HG02588 (cell line): ENCODE data around the gene TAS2R8.
"Not testable (repeated sequence)": the region's sequence is repeated elsewhere in the genome, so short reads cannot be mapped to it uniquely, and the experiment has no call there.

ENCODE experiments used
- ATAC-seq: cut with Tn5 transposase; IDR thresholded peaks from one replicate; pipeline ENCODE4 v1.9.1; 2021; ENCODE audit warnings: mild to moderate bottlenecking, moderate library complexity; ENCODE audit not compliant: unreplicated experiment

Gene TAS2R8

GRCh38 chr12:10807186-10807585 lies at the start of gene TAS2R8:
TAS2R8 (minus strand) TSS chr12:10807286; CDS start chr12:10806980, 306 bp downstream.
- no peak for ATAC-seq

GRCh38 chr12:10855807-10856206 lies 48.7 kb upstream of the TAS2R8 start:
- ATAC-seq: no peak

GRCh38 chr12:10853776-10854175 lies 46.7 kb upstream of the TAS2R8 start:
- no peak for ATAC-seq

GRCh38 chr12:10851243-10851858 lies 44.3 kb upstream of the TAS2R8 start:
- no peak for ATAC-seq

GRCh38 chr12:10849425-10849878 lies 42.4 kb upstream of the TAS2R8 start, which contains the start of gene PRR4:
PRR4 (minus strand) TSS chr12:10849475; CDS start chr12:10849437, 38 bp downstream.
- no peak for ATAC-seq

GRCh38 chr12:10847744-10848143 lies 40.7 kb upstream of the TAS2R8 start:
- ATAC-seq: no peak

- no peak for ATAC-seq
Observed at GRCh38 chr12:10842862-10843261, 35.8 kb upstream of the TAS2R8 start.

GRCh38 chr12:10838461-10838860 lies 31.4 kb upstream of the TAS2R8 start:
- ATAC-seq: no peak

GRCh38 chr12:10829994-10830393 lies 22.9 kb upstream of the TAS2R8 start:
- ATAC-seq: no peak

GRCh38 chr12:10826258-10826657 lies 19.2 kb upstream of the TAS2R8 start, which contains the start of gene TAS2R10:
TAS2R10 (minus strand) TSS chr12:10826358; CDS start chr12:10826269, 89 bp downstream.
- no peak for ATAC-seq

- ATAC-seq: no peak
Observed at GRCh38 chr12:10824957-10825356, 17.9 kb upstream of the TAS2R8 start.

- no peak for ATAC-seq
Observed at GRCh38 chr12:10811883-10812536, 4.9 kb upstream of the TAS2R8 start.

GRCh38 chr12:10810068-10810467 lies 3.0 kb upstream of the TAS2R8 start, which contains the start of gene TAS2R9:
TAS2R9 (minus strand) TSS chr12:10810168; CDS start chr12:10810075, 93 bp downstream.
- no peak for ATAC-seq

GRCh38 chr12:10802587-10802986 lies 4.5 kb downstream of the TAS2R8 start, which contains the start of gene TAS2R7:
TAS2R7 (minus strand) TSS chr12:10802627; CDS start chr12:10802570, 57 bp downstream.
- ATAC-seq: no peak

GRCh38 chr12:10801741-10802140 lies 5.3 kb downstream of the TAS2R8 start:
- no peak for ATAC-seq

GRCh38 chr12:10794222-10794621 lies 12.9 kb downstream of the TAS2R8 start:
- ATAC-seq: no peak

GRCh38 chr12:10791769-10792168 lies 15.3 kb downstream of the TAS2R8 start:
- ATAC-seq: not testable (repeated sequence)

GRCh38 chr12:10783252-10783651 lies 23.8 kb downstream of the TAS2R8 start:
- no peak for ATAC-seq

GRCh38 chr12:10779103-10779502 lies 28.0 kb downstream of the TAS2R8 start:
- ATAC-seq: no peak

GRCh38 chr12:10771132-10771733 lies 35.9 kb downstream of the TAS2R8 start:
- ATAC-seq: no peak

GRCh38 chr12:10759657-10760056 lies 47.4 kb downstream of the TAS2R8 start:
- no peak for ATAC-seq

- ATAC-seq: no peak
Observed at GRCh38 chr12:10756194-10756593, 50.9 kb downstream of the TAS2R8 start.
